Stimulated activated CD4-positive, alpha-beta T cell treated with anti-CD3 and anti-CD28 coated beads, Interleukin-4, amount 100 ng/mL, for 24 hours (primary cell): ENCODE data around the gene CSNK1D.
A peak's percentile ranks its signal among the peaks of the same experiment; 100 is the strongest.
"Not testable (repeated sequence)": the region's sequence is repeated elsewhere in the genome, so short reads cannot be mapped to it uniquely, and the experiment has no call there.

Experiments
- DNase-seq: peaks from one replicate; pipeline ENCODE4 v3.0.0-alpha.2; 2020

CSNK1D gene

GRCh38 chr17:82272495-82273326 lies 789 bp downstream of the CSNK1D start:
- peak; percentile 27 for DNase-seq

GRCh38 chr17:82271401-82271800 lies 2.1 kb downstream of the CSNK1D start:
- no peak for DNase-seq

- no peak for DNase-seq
Observed at GRCh38 chr17:82270651-82271050, 2.8 kb downstream of the CSNK1D start.

GRCh38 chr17:82269882-82270500 lies 3.5 kb downstream of the CSNK1D start:
- no peak for DNase-seq

- no peak for DNase-seq
Observed at GRCh38 chr17:82269138-82269881, 4.2 kb downstream of the CSNK1D start.

- peak; percentile 42 for DNase-seq
Observed at GRCh38 chr17:82267575-82268379, 5.7 kb downstream of the CSNK1D start.

- no peak for DNase-seq
Observed at GRCh38 chr17:82266142-82266541, 7.4 kb downstream of the CSNK1D start.

- DNase-seq, result no peak
Observed at GRCh38 chr17:82263641-82264040, 9.9 kb downstream of the CSNK1D start.

GRCh38 chr17:82262344-82262743 lies 11.2 kb downstream of the CSNK1D start:
- no peak for DNase-seq

- DNase-seq, result not testable (repeated sequence)
Observed at GRCh38 chr17:82259972-82260961, 13.2 kb downstream of the CSNK1D start.

GRCh38 chr17:82258555-82258954 lies 14.9 kb downstream of the CSNK1D start:
- DNase-seq, result no peak

- DNase-seq, result peak; percentile 68
Observed at GRCh38 chr17:82257473-82257872, 16.0 kb downstream of the CSNK1D start.

- no peak for DNase-seq
Observed at GRCh38 chr17:82256242-82256885, 17.1 kb downstream of the CSNK1D start.

- DNase-seq, result no peak
Observed at GRCh38 chr17:82255402-82255972, 18.0 kb downstream of the CSNK1D start.

GRCh38 chr17:82254746-82255145 lies 18.8 kb downstream of the CSNK1D start:
- not testable (repeated sequence) for DNase-seq

GRCh38 chr17:82254096-82254495 lies 19.4 kb downstream of the CSNK1D start:
- not testable (repeated sequence) for DNase-seq

GRCh38 chr17:82253179-82253544 lies 20.3 kb downstream of the CSNK1D start:
- DNase-seq, result no peak

GRCh38 chr17:82252511-82253178 lies 20.9 kb downstream of the CSNK1D start:
- DNase-seq, result no peak

- DNase-seq, result no peak
Observed at GRCh38 chr17:82250868-82251500, 22.5 kb downstream of the CSNK1D start.
